Measurements from ENCODE around the gene CIPC.

Gene CIPC

GRCh38 chr14:77155083-77155482 is 57.0 kb downstream of the CIPC start:
- no peak for DNase-seq

- no peak for DNase-seq
These were observed 59.7 kb downstream of the CIPC start for GRCh38 chr14:77157740-77158139.

- no peak for DNase-seq
These were observed 60.3 kb downstream of the CIPC start for GRCh38 chr14:77158175-77158881.

- DNase-seq, result no peak
These were observed 60.8 kb downstream of the CIPC start for GRCh38 chr14:77158882-77159255.

- no peak for DNase-seq
These were observed 63.0 kb downstream of the CIPC start for GRCh38 chr14:77161011-77161410.

All from OCI-M1 (cell line).